ENCODE measurements around the gene PAN3. TPM values are rescaled to one million over a fixed set of nuclear protein-coding genes. Genes with fewer than 3 reads are reported as not detected.

The PAN3 gene
- total RNA-seq, 4 donors from 2014 or later: 49.5 to 74.0 (median 54.4) TPM

- intact Hi-C loops (cut with DNase I): no loop called here
- 42 to 71% methylated on average over 3 to 5 of the region's 5 CpGs for WGBS, 2 donors
- Histone ChIP-seq H3K4me3 (replicated peaks in 1 of 3) (no peak overlapping the region), H3K4me1 (no peaks in the 10 kb centered on the region), H3K27ac (no peak overlapping the region), H3K9me3 (no peaks in the 10 kb centered on the region), H3K27me3 (no peaks in the 10 kb centered on the region), H3K36me3 (no peaks in the 10 kb centered on the region)
- DNase-seq: no peak
- TF ChIP-seq CTCF (IDR thresholded peaks at IDR 0.05) (no peak), POLR2A (IDR thresholded peaks at IDR 0.05) (no peak)
These were observed 177.8 kb downstream of the PAN3 start for GRCh38 chr13:28316129-28316528.

GRCh38 chr13:28316836-28317235 lies 178.5 kb downstream of the PAN3 start:
- TF ChIP-seq CTCF (IDR thresholded peaks at IDR 0.05): no peak
- TF ChIP-seq POLR2A (IDR thresholded peaks at IDR 0.05): no peak
- no peaks in the 10 kb centered on the region for H3K9me3 ChIP-seq
- 79 to 86% methylated on average over 7 of the region's 7 CpGs for WGBS, 2 donors
- DNase-seq: no peak
- no peak overlapping the region for H3K4me3 ChIP-seq (replicated peaks in 1 of 3)
- H3K4me1 ChIP-seq: no peaks in the 10 kb centered on the region
- H3K27ac ChIP-seq: no peak overlapping the region
- no peaks in the 10 kb centered on the region for H3K27me3 ChIP-seq
- H3K36me3 ChIP-seq: no peaks in the 10 kb centered on the region
- intact Hi-C loops (cut with DNase I): no loop called here

GRCh38 chr13:28318496-28318895 lies 180.2 kb downstream of the PAN3 start:
- no peak for DNase-seq
- intact Hi-C loops (cut with DNase I): no loop called here
- no peaks in the 10 kb centered on the region for H3K9me3 ChIP-seq
- no peaks in the 10 kb centered on the region for H3K36me3 ChIP-seq
- WGBS, 2 donors: 84 to 87% methylated on average over 7 of the region's 7 CpGs
- H3K27ac ChIP-seq: no peak overlapping the region
- no peak overlapping the region for H3K4me3 ChIP-seq (replicated peaks in 1 of 3)
- H3K27me3 ChIP-seq: no peaks in the 10 kb centered on the region
- no peaks in the 10 kb centered on the region for H3K4me1 ChIP-seq
- no peak for TF ChIP-seq POLR2A (IDR thresholded peaks at IDR 0.05)
- no peak for TF ChIP-seq CTCF (IDR thresholded peaks at IDR 0.05)

GRCh38 chr13:28319528-28319927 lies 181.2 kb downstream of the PAN3 start:
- no peaks in the 10 kb centered on the region for H3K27me3 ChIP-seq
- H3K36me3 ChIP-seq: no peaks in the 10 kb centered on the region
- WGBS, 2 donors: 78 to 89% methylated on average over 5 of the region's 5 CpGs
- TF ChIP-seq CTCF (IDR thresholded peaks at IDR 0.05): no peak
- no peak for TF ChIP-seq POLR2A (IDR thresholded peaks at IDR 0.05)
- intact Hi-C loops (cut with DNase I): no loop called here
- H3K27ac ChIP-seq: no peak overlapping the region
- no peak overlapping the region for H3K4me3 ChIP-seq (replicated peaks in 1 of 3)
- H3K4me1 ChIP-seq: no peaks in the 10 kb centered on the region
- no peaks in the 10 kb centered on the region for H3K9me3 ChIP-seq
- no peak for DNase-seq

- Histone ChIP-seq H3K4me1 (peaks cover 0 to 2% of the 10 kb centered on the region in 2 donors), H3K27me3 (no peaks in the 10 kb centered on the region), H3K4me3 (replicated peaks in 1 of 3) (no peak overlapping the region), H3K27ac (no peak overlapping the region), H3K36me3 (no peaks in the 10 kb centered on the region), H3K9me3 (no peaks in the 10 kb centered on the region)
- DNase-seq: no peak
- intact Hi-C loops (cut with DNase I): loop anchor here (10.0 kb wide), 2 partner anchors 315 to 475 kb away; no protein-coding TSS in a partner anchor
- TF ChIP-seq POLR2A (IDR thresholded peaks at IDR 0.05) (no peak), CTCF (IDR thresholded peaks at IDR 0.05) (no peak)
- WGBS, 2 donors: 88 to 93% methylated on average over 6 of the region's 6 CpGs
These were observed 181.9 kb downstream of the PAN3 start for GRCh38 chr13:28320209-28320608.
